ENCODE data around the gene ARAP2.
A peak's percentile ranks its signal among the peaks of the same experiment; 100 is the strongest.

The ARAP2 gene

GRCh38 chr4:36226430-36227227, 17.7 kb downstream of the ARAP2 start:
- Histone ChIP-seq H3K4me1 (ENCODE audit: control insufficient read depth, insufficient read depth, low read length) (0 out of 2 replicates have a peak, but pooled peaks cover 2% of the 10 kb centered on the region), H3K4me3 (ENCODE audit: low read depth, low read length) (no peak overlapping the region), H3K27ac (ENCODE audit: extremely low read depth, low read depth, low read length) (no peak overlapping the region), H3K36me3 (ENCODE audit: control insufficient read depth in 2 of 2, insufficient read depth in 1 of 2, low read length in 2 of 2) (no peaks in the 10 kb centered on the region), H3K9me3 (ENCODE audit: control insufficient read depth, insufficient read depth, low read depth, low read length) (no peaks in the 10 kb centered on the region)
- CTCF ChIA-PET, result no interaction called here
- TF ChIP-seq ZNF23 (tag by site-specific recombination; IDR thresholded peaks at IDR 0.05; ENCODE audit: borderline replicate concordance) (no peak), ZBTB44 (tag by site-specific recombination; IDR thresholded peaks at IDR 0.05) (0 out of 2 replicates have a peak, but pooled peaks have one; percentile 13), PATZ1 (tag by site-specific recombination; IDR thresholded peaks at IDR 0.05) (no peak), FEZF1 (tag by site-specific recombination; IDR thresholded peaks at IDR 0.05) (peak; percentile 44), PRDM6 (tag by site-specific recombination; IDR thresholded peaks at IDR 0.05) (peak; percentile 69)
- POLR2A ChIA-PET, result no interaction called here

GRCh38 chr4:36224972-36225903, 19.1 kb downstream of the ARAP2 start:
- no peaks in the 10 kb centered on the region for H3K36me3 ChIP-seq (ENCODE audit: control insufficient read depth in 2 of 2, insufficient read depth in 1 of 2, low read length in 2 of 2)
- no peak overlapping the region for H3K27ac ChIP-seq (ENCODE audit: extremely low read depth, low read depth, low read length)
- H3K4me3 ChIP-seq (ENCODE audit: low read depth, low read length), result no peak overlapping the region
- CTCF ChIA-PET, result interaction anchor here (0.6 to 1.1 kb wide), 2 partner anchors 18 to 245 kb away, joined by 3 to 5 read pairs; no protein-coding TSS in a partner anchor
- 0 out of 2 replicates have a peak, but pooled peaks cover 2% of the 10 kb centered on the region for H3K4me1 ChIP-seq (ENCODE audit: control insufficient read depth, insufficient read depth, low read length)
- H3K9me3 ChIP-seq (ENCODE audit: control insufficient read depth, insufficient read depth, low read depth, low read length), result no peaks in the 10 kb centered on the region
- POLR2A ChIA-PET, result interaction anchor here (0.6 kb wide), 1 partner anchor 20 kb away, joined by 5 read pairs; no protein-coding TSS in a partner anchor
- TF ChIP-seq ZBTB20 (tag by site-specific recombination; IDR thresholded peaks at IDR 0.05), result no peak
- TF ChIP-seq ZNF623 (tag by site-specific recombination; IDR thresholded peaks at IDR 0.05), result no peak
- no peak for TF ChIP-seq ZNF580 (tag by site-specific recombination; IDR thresholded peaks at IDR 0.05)
- no peak for TF ChIP-seq ZNF148 (tag by site-specific recombination; IDR thresholded peaks at IDR 0.05; ENCODE audit: borderline replicate concordance)
- TF ChIP-seq ZNF791 (tag by site-specific recombination; IDR thresholded peaks at IDR 0.05), result no peak
- TF ChIP-seq ZNF416 (tag by site-specific recombination; IDR thresholded peaks at IDR 0.05), result no peak
- TF ChIP-seq ZNF704 (tag by site-specific recombination; IDR thresholded peaks at IDR 0.05), result no peak
- TF ChIP-seq ZNF473 (tag by site-specific recombination; IDR thresholded peaks at IDR 0.05), result no peak
- no peak for TF ChIP-seq ZNF510 (tag by site-specific recombination; IDR thresholded peaks at IDR 0.05; ENCODE audit: insufficient replicate concordance)
- TF ChIP-seq SALL2 (tag by site-specific recombination; IDR thresholded peaks at IDR 0.05; ENCODE audit: borderline replicate concordance), result no peak
- TF ChIP-seq HOXC10 (CRISPR knock-in tag; IDR thresholded peaks at IDR 0.05), result no peak
- no peak for TF ChIP-seq ZNF558 (tag by site-specific recombination; IDR thresholded peaks at IDR 0.05)
- TF ChIP-seq ZFP41 (tag by site-specific recombination; IDR thresholded peaks at IDR 0.05; ENCODE audit: borderline replicate concordance), result no peak
- no peak for TF ChIP-seq PATZ1 (tag by site-specific recombination; IDR thresholded peaks at IDR 0.05)

All from HEK293 (cell line).